DND-41 (cell line): Measurements from ENCODE around the gene SDCCAG8.

Experiments used
- CTCF ChIP-seq: IDR thresholded peaks from 2 replicates; pipeline ENCODE4 v1.5.1; 2012; ENCODE audit warnings: borderline replicate concordance, low read length, moderate library complexity, mild to moderate bottlenecking; ENCODE audit not compliant: poor library complexity, severe bottlenecking; ENCODE audit errors: extremely low read depth
- EZH2 ChIP-seq: IDR thresholded peaks from 3 replicates; pipeline ENCODE4 v1.6.1; 2012; ENCODE audit warnings: borderline replicate concordance, low read depth, mild to moderate bottlenecking, moderate library complexity, low read length, inconsistent platforms; ENCODE audit not compliant: severe bottlenecking

- no peak for TF ChIP-seq CTCF
- TF ChIP-seq EZH2 = no peak
These were observed 4.3 kb upstream of the SDCCAG8 start for GRCh38 chr1:243251539-243251938.
